ENCODE data around the gene PTH. TPM values are rescaled to one million over a fixed set of nuclear protein-coding genes. Genes with fewer than 3 reads are reported as not detected.

The PTH gene
- total RNA-seq, 1 donor from 2014 or later, result not detected

DNA sequence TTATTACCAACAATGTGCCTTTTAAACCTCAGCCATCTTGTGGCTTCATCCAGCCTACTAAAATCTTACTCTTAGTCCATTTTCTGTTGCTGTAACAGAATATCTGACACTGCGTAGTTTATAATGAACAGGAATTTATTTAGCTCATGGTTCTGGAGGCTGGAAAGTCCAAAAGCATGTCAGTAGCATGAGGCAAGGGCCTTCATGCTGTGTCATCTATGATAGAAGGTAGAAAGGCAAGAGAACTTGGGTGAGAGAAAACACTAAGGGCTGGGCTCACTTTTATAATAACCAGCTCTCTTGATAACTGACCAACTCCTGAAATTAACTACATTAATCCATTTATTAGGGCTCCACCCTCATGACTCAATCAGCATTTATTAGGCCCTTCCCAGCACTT is 46.3 kb downstream of the PTH start:
- DNase-seq (ENCODE audit: low spot score), result no peak

GRCh38 chr11:13448876-13449275 is 46.9 kb downstream of the PTH start:
- no peak for DNase-seq (ENCODE audit: low spot score)

- no peak for DNase-seq (ENCODE audit: low spot score)
Observed at GRCh38 chr11:13446444-13446843, 49.4 kb downstream of the PTH start.

DNA sequence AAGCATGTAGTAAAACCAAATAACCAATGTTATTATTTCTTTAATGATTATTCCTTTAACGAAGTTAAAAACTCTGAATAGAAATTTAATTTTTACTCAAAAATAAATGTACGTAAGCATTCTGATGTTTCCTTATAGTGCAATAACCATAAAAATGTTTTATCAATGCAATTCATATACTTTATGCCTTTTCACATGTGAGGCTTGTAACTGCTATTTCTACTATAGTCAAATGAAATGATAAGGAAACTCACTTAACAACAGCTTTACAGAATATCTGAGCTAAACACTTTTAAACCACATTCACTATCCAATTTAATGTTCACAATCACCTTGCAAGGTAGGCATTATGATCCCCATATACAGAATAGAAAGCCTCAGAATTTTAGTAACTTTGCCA is 50.2 kb downstream of the PTH start:
- DNase-seq (ENCODE audit: low spot score), result no peak

Other genes starting within 250 kb of the PTH start
- gene BMAL1, start 218.2 kb downstream of the PTH start, total RNA-seq, result 28.4 TPM
- gene BTBD10, start 32.8 kb downstream of the PTH start, total RNA-seq, result 42.3 TPM
- gene FAR1, start 172.7 kb upstream of the PTH start, total RNA-seq, result 112 TPM

All from ureter (tissue), 1 donor.